Peyer's patch (tissue), 4 donors: ENCODE measurements around the gene CDPF1. TPM values are rescaled to one million over a fixed set of nuclear protein-coding genes. Genes with fewer than 3 reads are reported as not detected.

Experiments used
- DNase-seq, 3 donors: peaks; one replicate each; pipeline ENCODE4 v3.0.0-alpha.2; 2017 to 2019
- H3K27ac ChIP-seq, 4 donors: fragments of 200-600 bp; sonication (generic); one replicate each; pipeline ENCODE4 v1.5.1; 2016 to 2019
- H3K27me3 ChIP-seq, 2 donors: fragments of 200-600 bp; sonication (generic); one replicate each; pipeline ENCODE4 v1.5.1; 2019
- H3K36me3 ChIP-seq, 3 donors: fragments of 200-600 bp; sonication (generic); one replicate each; pipeline ENCODE4 v1.5.1; 2016 to 2019
- H3K4me1 ChIP-seq, 4 donors: fragments of 200-600 bp; sonication (generic); one replicate each; pipeline ENCODE4 v1.5.1; 2016 to 2019
- H3K4me3 ChIP-seq, 4 donors: fragments of 200-600 bp; sonication (generic); 1 replicate in 3 of 4; 2 replicates in 1 of 4; pipeline ENCODE4 v1.5.1; 2016 to 2019; ENCODE audit warnings: mild to moderate bottlenecking in 1 of 4
- H3K9me3 ChIP-seq, 4 donors: fragments of 200-600 bp; sonication (generic); one replicate each; pipeline ENCODE4 v1.5.1; 2016 to 2019; ENCODE audit warnings: mild to moderate bottlenecking in 1 of 4
- POLR2A ChIP-seq, 2 donors: fragments of 450-650 bp; IDR thresholded peaks; one replicate each; pipeline ENCODE4 v1.5.1; 2017; ENCODE audit warnings: antibody characterized with exemption in 2 of 2, mild to moderate bottlenecking in 2 of 2, moderate library complexity in 2 of 2
- total RNA-seq, 4 donors: library from RNA; depleted of rRNA; stranded (reverse); fragments of >200 nt; gene quantifications; one replicate each; pipeline ENCODE4 v1.1.0, GENCODE V29; 2016
- TF ChIP-seq, protein P1 (sequence below), 6 experiments: fragments of 450-650 bp in 4 of 6; fragments of 200-600 bp in 2 of 6; sonication (generic) in 1 of 6; IDR thresholded peaks; one replicate each; pipeline ENCODE4 v1.5.1; 2017 to 2019; ENCODE audit warnings: antibody characterized with exemption in 6 of 6, mild to moderate bottlenecking in 3 of 6, moderate library complexity in 1 of 6

Gene CDPF1
- total RNA-seq, 4 donors from 2014 or later, result 7.0 to 23.9 (median 12.1) TPM

DNA sequence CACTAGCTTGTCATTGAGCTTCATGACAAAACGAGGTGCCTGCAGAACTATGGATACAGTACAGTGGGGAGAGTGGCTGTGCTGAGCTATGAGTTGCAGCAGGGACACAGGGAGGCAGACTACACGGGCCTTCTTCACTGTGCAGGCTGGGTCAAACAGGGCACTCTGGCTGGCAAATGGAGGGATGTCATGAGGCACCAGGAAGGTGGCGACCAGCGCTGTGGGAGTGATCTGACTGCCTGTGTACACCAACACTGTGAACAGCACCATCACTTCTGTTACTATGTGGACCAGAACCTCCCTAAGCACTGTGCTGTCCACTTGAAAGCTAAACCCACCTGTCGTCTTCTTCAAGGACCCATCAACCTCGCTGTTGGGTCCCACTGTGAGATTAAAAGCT, 9.9 kb upstream of the CDPF1 start:
- no peaks in the 10 kb centered on the region for H3K9me3 ChIP-seq

DNA sequence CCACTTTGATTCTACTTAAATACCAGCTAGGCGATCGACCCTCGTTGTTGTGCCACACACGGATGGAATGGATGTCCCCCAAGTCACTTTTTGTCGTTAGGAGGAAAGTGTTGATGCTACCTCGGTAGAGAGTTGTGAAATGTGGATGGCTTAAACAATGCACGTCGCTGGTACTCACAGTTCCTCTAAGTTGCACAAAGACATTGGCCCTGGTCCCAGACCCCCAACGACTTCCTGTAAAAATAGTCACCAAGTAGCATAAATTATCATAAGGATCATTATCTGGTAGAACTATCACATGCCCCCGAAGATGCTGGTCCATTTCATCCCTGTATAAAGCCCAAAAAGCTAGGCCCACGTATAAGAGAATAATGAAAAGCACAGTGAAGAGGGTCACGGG, 9.3 kb upstream of the CDPF1 start:
- H3K9me3 ChIP-seq, result no peaks in the 10 kb centered on the region
- H3K4me3 ChIP-seq, result no peak overlapping the region
- no peaks in the 10 kb centered on the region for H3K27me3 ChIP-seq
- H3K27ac ChIP-seq, result no peak overlapping the region
- no peak for TF ChIP-seq POLR2A (IDR thresholded peaks at IDR 0.05)
- TF ChIP-seq, protein P1, sequence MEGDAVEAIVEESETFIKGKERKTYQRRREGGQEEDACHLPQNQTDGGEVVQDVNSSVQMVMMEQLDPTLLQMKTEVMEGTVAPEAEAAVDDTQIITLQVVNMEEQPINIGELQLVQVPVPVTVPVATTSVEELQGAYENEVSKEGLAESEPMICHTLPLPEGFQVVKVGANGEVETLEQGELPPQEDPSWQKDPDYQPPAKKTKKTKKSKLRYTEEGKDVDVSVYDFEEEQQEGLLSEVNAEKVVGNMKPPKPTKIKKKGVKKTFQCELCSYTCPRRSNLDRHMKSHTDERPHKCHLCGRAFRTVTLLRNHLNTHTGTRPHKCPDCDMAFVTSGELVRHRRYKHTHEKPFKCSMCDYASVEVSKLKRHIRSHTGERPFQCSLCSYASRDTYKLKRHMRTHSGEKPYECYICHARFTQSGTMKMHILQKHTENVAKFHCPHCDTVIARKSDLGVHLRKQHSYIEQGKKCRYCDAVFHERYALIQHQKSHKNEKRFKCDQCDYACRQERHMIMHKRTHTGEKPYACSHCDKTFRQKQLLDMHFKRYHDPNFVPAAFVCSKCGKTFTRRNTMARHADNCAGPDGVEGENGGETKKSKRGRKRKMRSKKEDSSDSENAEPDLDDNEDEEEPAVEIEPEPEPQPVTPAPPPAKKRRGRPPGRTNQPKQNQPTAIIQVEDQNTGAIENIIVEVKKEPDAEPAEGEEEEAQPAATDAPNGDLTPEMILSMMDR (IDR thresholded peaks at IDR 0.05), result no peak
- no peaks in the 10 kb centered on the region for H3K36me3 ChIP-seq
- H3K4me1 ChIP-seq, result peaks cover 0 to 14% (median 0%) of the 10 kb centered on the region in 4 donors
- DNase-seq, result peak in 1 of 3 donors; percentile 3

More for the DNA sequence above, 9.9 kb upstream of the CDPF1 start:
- Histone ChIP-seq H3K36me3 (no peaks in the 10 kb centered on the region), H3K27me3 (no peaks in the 10 kb centered on the region), H3K4me1 (peaks cover 0 to 15% (median 0%) of the 10 kb centered on the region in 4 donors), H3K4me3 (no peak overlapping the region), H3K27ac (no peak overlapping the region)
- DNase-seq, result peak in 1 of 3 donors; percentile 16
- TF ChIP-seq, protein P1 (IDR thresholded peaks at IDR 0.05), result no peak
- TF ChIP-seq POLR2A (IDR thresholded peaks at IDR 0.05), result no peak

DNA sequence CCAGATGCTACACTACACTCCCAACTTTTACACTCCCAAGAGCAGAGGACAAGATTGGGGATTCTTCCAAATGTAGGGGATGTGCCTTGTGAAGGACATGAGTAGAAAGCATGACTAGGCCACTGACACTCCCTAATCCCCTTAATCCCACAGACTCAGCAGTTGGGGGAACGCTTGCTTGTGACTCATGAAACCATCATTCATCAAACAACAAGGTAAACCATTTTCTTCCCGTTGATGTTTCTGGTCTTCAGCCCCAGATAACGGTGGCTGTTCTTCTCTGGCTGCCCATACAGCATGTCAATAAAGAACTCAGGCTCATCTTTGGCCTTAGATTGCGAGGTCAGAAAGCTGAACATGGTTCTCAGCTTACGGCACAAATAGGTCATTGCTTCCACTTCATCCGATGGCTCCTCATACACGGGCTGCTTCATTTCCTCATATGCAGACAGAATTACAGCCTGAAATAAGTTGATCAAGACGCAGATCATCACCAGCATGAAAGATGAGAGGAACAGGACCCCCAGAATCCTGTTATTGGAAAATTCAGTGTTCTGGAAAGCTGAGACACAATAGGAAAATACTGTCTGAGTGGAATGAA, 6.4 kb upstream of the CDPF1 start:
- Histone ChIP-seq H3K36me3 (no peaks in the 10 kb centered on the region), H3K27ac (no peak overlapping the region), H3K4me1 (no peaks in the 10 kb centered on the region), H3K27me3 (no peaks in the 10 kb centered on the region), H3K4me3 (no peak overlapping the region), H3K9me3 (no peaks in the 10 kb centered on the region)
- TF ChIP-seq, protein P1 (IDR thresholded peaks at IDR 0.05), result no peak
- TF ChIP-seq POLR2A (IDR thresholded peaks at IDR 0.05), result no peak
- DNase-seq, result no peak

DNA sequence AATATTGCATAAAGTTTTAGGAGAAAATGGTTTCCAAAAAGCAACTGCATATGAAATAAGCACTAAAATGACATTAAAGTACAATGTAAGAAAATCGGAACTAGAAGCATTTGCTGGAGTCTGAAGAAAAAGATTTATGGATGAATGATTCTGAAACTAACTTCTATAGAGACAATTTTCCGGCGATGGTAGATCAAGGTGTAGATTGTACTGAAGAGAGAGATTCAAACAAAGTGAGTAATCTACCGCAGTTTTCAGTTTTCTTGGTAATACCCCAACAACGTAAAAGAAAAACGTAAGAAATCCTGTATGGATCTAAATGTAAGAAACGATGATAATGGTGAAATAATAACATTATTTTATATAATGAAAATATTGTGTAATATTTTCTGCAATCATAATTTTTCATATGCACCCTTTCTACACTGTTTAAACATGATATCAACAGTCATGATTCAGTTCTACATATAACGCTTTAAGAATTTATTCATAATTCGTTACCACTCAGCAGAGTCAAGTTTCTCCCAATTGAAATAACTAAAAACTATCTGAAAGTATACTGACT, 1.8 kb upstream of the CDPF1 start:
- Histone ChIP-seq H3K4me1 (peaks cover 0 to 17% (median 5%) of the 10 kb centered on the region in 4 donors), H3K36me3 (no peaks in the 10 kb centered on the region), H3K27ac (no peak overlapping the region), H3K27me3 (no peaks in the 10 kb centered on the region), H3K4me3 (no peak overlapping the region), H3K9me3 (no peaks in the 10 kb centered on the region)
- TF ChIP-seq, protein P1 (IDR thresholded peaks at IDR 0.05), result no peak
- no peak for TF ChIP-seq POLR2A (IDR thresholded peaks at IDR 0.05)
- no peak for DNase-seq

DNA sequence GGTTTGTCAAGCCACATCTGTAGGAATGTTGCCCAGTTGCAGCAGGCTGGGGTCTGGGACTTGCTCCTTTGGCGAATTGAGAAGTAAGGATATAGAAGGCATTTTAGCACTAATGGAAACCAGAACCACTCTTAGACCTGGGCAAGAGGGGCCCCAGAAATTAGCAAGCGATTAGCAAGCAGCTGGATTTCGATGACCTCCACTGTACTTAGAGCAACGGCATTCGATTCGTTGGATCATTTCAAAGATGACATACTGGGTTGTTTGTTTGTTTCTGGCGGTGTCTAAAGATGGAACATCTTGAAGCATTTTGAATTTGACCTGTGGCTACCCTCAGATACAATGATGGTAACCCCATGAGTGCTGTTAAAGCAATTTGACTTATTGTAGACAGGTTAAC, 1.2 kb upstream of the CDPF1 start:
- Histone ChIP-seq H3K4me3 (peak overlapping the region in 2 of 4 donors; percentile 65 to 79), H3K4me1 (peaks cover 0 to 17% (median 5%) of the 10 kb centered on the region in 4 donors), H3K27ac (peak overlapping the region in 1 of 4 donors; percentile 92), H3K27me3 (no peaks in the 10 kb centered on the region), H3K36me3 (no peaks in the 10 kb centered on the region), H3K9me3 (no peaks in the 10 kb centered on the region)
- no peak for TF ChIP-seq POLR2A (IDR thresholded peaks at IDR 0.05)
- TF ChIP-seq, protein P1 (IDR thresholded peaks at IDR 0.05), result no peak
- no peak for DNase-seq
